ENCODE results near the gene ARHGAP6.
"Not testable (repeated sequence)": the region's sequence is repeated elsewhere in the genome, so short reads cannot be mapped to it uniquely, and the experiment has no call there.

ARHGAP6 gene

DNA sequence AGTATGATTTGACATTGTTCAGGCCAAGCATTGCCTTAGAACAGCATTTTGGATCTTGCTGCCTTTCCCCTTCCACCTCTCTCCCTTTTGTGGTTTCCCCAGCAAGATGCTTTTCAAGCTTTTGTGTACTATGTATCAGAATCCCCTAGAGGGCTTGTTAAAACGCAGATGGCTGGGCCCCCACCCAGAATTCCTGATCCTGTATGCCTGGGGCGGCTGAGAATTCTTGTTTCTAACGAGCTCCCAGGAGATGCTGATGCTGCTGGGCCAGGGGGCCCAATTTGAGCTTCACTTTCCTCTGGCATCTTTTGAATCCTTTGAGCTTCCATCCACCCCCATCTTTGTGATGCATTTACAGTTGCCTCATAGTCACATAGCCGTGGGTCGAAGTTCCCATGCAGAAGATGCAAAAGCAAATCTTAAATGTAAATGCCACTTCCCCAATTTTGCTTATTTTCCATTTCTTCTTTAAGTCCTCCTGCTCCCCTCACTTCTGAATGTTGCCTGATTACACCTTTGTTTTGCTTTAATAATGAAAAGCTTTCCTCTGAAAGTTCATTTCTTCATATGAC is 536.1 kb downstream of the ARHGAP6 start:
- H3K36me3 ChIP-seq (ENCODE audit: control insufficient read depth in 1 of 2, insufficient read depth in 2 of 2, low read length in 2 of 2), result no peaks in the 10 kb centered on the region
- H3K27me3 ChIP-seq (ENCODE audit: low read depth, low read length), result no peaks in the 10 kb centered on the region
- H3K4me1 ChIP-seq (ENCODE audit: control insufficient read depth in 1 of 2, insufficient read depth in 2 of 2, low read length in 2 of 2), result no peaks in the 10 kb centered on the region
- no peaks in the 10 kb centered on the region for H3K9me3 ChIP-seq (ENCODE audit: control insufficient read depth in 1 of 2, low read length in 2 of 2)
- H3K27ac ChIP-seq (ENCODE audit: low read length), result no peak overlapping the region
- H3K4me3 ChIP-seq (ENCODE audit: low read depth in 1 of 2, low read length in 2 of 2), result no peak overlapping the region

DNA sequence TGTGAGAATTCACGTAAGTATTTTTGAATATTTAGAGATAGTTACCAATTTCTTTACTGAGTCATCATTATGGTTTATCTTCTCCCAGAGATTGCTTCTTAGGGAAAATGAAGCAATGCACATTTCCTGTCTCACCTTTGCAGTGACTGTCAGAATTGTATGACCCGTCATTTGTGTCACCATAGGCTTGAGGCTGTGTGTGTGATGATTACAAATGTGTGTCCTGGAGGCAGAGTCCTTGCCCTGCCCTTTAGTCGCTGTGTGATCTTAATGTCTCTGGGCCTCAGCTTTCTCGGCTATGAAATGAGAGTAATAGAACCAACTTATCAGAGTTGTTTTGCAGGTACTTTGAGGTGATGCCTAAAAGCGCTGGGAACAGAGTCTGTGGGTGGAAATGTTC is 540.7 kb downstream of the ARHGAP6 start:
- H3K36me3 ChIP-seq (ENCODE audit: control insufficient read depth in 1 of 2, insufficient read depth in 2 of 2, low read length in 2 of 2), result peaks cover 14 to 16% of the 10 kb centered on the region in 2 donors
- no peaks in the 10 kb centered on the region for H3K9me3 ChIP-seq (ENCODE audit: control insufficient read depth in 1 of 2, low read length in 2 of 2)
- no peaks in the 10 kb centered on the region for H3K27me3 ChIP-seq (ENCODE audit: low read depth, low read length)
- H3K4me3 ChIP-seq (ENCODE audit: low read depth in 1 of 2, low read length in 2 of 2), result no peak overlapping the region
- H3K4me1 ChIP-seq (ENCODE audit: control insufficient read depth in 1 of 2, insufficient read depth in 2 of 2, low read length in 2 of 2), result no peaks in the 10 kb centered on the region
- H3K27ac ChIP-seq (ENCODE audit: low read length), result no peak overlapping the region

DNA sequence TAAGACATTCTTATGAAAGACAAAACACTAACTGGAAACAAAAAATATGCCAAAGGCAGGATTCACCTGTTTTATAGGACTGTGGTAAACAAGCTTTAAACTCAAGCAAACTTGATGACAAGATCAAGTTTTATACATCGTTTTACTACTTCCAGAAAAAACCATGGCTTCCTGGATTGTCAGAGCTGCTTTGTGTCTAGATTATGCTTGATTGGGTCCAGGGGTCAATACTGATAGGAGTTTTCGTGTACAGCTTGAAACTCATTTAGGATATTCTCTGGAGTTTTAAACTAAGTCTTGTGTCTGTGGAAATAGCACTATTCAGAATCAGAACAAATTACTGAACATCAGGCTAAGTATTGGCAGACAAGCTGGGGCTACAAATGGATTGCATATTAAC is 541.6 kb downstream of the ARHGAP6 start:
- H3K9me3 ChIP-seq (ENCODE audit: control insufficient read depth in 1 of 2, low read length in 2 of 2), result no peaks in the 10 kb centered on the region
- no peaks in the 10 kb centered on the region for H3K27me3 ChIP-seq (ENCODE audit: low read depth, low read length)
- H3K4me3 ChIP-seq (ENCODE audit: low read depth in 1 of 2, low read length in 2 of 2), result no peak overlapping the region
- H3K4me1 ChIP-seq (ENCODE audit: control insufficient read depth in 1 of 2, insufficient read depth in 2 of 2, low read length in 2 of 2), result no peaks in the 10 kb centered on the region
- H3K27ac ChIP-seq (ENCODE audit: low read length), result no peak overlapping the region
- H3K36me3 ChIP-seq (ENCODE audit: control insufficient read depth in 1 of 2, insufficient read depth in 2 of 2, low read length in 2 of 2), result peaks cover 20 to 21% of the 10 kb centered on the region in 2 donors

DNA sequence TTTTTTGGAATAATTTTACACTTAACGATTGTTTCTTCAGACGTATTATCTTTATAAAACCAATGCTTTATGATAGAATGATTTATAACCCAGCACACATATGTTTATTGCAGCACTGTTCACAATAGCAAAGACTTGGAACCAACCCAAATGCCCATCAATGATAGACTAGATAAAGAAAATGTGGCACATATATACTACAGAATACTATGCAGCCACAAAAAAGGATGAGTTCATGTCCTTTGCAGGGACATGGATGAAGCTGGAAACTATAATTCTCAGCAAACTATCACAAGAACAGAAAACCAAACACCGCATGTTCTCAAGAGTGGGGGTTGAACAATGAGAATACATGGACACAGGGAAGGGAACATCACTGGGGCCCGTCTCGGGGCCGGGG is 542.6 kb downstream of the ARHGAP6 start:
- not testable (repeated sequence) for H3K4me3 ChIP-seq (ENCODE audit: low read depth in 1 of 2, low read length in 2 of 2); H3K27me3 ChIP-seq (ENCODE audit: low read depth, low read length); H3K9me3 ChIP-seq (ENCODE audit: control insufficient read depth in 1 of 2, low read length in 2 of 2); H3K27ac ChIP-seq (ENCODE audit: low read length); H3K4me1 ChIP-seq (ENCODE audit: control insufficient read depth in 1 of 2, insufficient read depth in 2 of 2, low read length in 2 of 2)
- H3K36me3 ChIP-seq (ENCODE audit: control insufficient read depth in 1 of 2, insufficient read depth in 2 of 2, low read length in 2 of 2), result peaks cover 30 to 31% of the 10 kb centered on the region in 2 donors

DNA sequence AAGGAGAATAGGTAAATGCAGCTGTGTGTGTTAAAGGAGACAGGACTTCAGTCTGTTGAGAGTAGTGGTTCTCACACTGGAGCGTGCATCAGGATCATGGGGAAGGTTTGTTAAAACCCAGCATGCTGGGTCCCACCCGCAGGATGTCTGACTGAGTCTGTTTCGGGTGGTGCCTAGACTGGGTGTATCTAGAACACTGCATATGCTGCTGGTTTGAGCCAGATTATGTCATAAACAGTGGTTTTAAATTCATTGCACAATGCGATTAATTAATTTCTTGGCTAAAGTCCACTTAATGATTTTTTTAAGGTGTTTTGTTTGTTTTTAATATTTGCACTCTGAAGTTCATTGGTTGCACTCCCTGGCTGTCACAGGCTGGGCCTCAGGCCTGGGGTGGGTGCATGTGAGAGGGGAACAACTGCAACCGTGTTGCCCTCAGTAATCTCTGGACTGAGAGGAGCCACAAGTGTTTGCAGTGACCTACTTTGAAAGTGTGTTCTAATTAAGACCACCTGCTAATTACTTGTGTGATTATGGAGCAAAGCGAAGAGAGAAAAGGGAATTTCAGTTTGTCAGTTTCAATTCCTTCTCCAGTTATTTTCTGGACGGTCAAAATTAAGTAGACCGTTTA is 546.3 kb downstream of the ARHGAP6 start:
- no peaks in the 10 kb centered on the region for H3K9me3 ChIP-seq (ENCODE audit: control insufficient read depth in 1 of 2, low read length in 2 of 2)
- no peaks in the 10 kb centered on the region for H3K4me1 ChIP-seq (ENCODE audit: control insufficient read depth in 1 of 2, insufficient read depth in 2 of 2, low read length in 2 of 2)
- H3K27me3 ChIP-seq (ENCODE audit: low read depth, low read length), result no peaks in the 10 kb centered on the region
- H3K36me3 ChIP-seq (ENCODE audit: control insufficient read depth in 1 of 2, insufficient read depth in 2 of 2, low read length in 2 of 2), result peaks cover 61 to 64% of the 10 kb centered on the region in 2 donors
- no peak overlapping the region for H3K4me3 ChIP-seq (ENCODE audit: low read depth in 1 of 2, low read length in 2 of 2)
- H3K27ac ChIP-seq (ENCODE audit: low read length), result no peak overlapping the region

DNA sequence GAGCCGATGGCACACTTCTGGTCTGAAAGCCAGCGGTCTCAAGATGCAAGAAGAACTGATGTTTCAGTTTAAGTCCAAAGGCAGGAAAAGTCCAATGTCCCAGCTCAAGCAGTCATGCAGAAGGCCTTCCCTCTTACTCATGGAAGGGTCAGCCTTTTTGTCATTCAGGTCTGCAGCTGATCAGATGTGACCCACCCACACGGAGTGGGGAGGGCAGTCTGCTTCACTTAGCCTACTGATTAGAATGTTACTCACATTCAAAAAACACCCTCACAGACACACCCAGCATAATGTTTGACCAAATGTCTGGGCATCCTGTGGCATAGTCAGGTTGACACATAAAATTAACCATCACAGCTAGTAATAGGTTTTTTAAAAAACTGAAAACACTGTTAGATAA is 548.0 kb downstream of the ARHGAP6 start:
- Histone ChIP-seq H3K36me3 (ENCODE audit: control insufficient read depth in 1 of 2, insufficient read depth in 2 of 2, low read length in 2 of 2) (peaks cover 61 to 64% of the 10 kb centered on the region in 2 donors), H3K4me3 (ENCODE audit: low read depth in 1 of 2, low read length in 2 of 2) (no peak overlapping the region), H3K9me3 (ENCODE audit: control insufficient read depth in 1 of 2, low read length in 2 of 2) (no peaks in the 10 kb centered on the region), H3K4me1 (ENCODE audit: control insufficient read depth in 1 of 2, insufficient read depth in 2 of 2, low read length in 2 of 2) (peaks cover under 1 to 14% of the 10 kb centered on the region in 2 donors), H3K27me3 (ENCODE audit: low read depth, low read length) (no peaks in the 10 kb centered on the region), H3K27ac (ENCODE audit: low read length) (no peak overlapping the region)

DNA sequence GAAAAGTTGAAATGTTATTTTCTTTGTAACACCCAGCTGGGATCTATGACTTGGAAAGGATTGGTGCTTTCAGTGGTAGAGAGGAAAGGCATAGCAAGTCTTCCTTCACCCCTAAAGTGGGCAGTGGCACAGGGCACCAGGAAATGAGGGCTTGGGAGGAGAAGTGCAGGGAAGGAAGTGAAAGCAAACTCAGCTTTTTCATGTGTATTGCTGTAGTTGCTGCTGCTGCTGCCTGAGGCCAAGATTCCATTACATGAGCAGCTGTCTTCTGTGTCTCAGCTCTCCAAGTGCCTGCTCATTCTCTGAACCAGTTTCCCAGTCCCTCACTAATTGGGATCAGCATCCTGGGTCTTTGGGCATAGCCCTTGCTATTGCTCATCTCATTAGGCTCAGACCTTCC is 552.0 kb downstream of the ARHGAP6 start:
- peaks cover 36 to 39% of the 10 kb centered on the region in 2 donors for H3K36me3 ChIP-seq (ENCODE audit: control insufficient read depth in 1 of 2, insufficient read depth in 2 of 2, low read length in 2 of 2)
- peaks cover 9 to 28% of the 10 kb centered on the region in 2 donors for H3K4me1 ChIP-seq (ENCODE audit: control insufficient read depth in 1 of 2, insufficient read depth in 2 of 2, low read length in 2 of 2)
- H3K4me3 ChIP-seq (ENCODE audit: low read depth in 1 of 2, low read length in 2 of 2), result no peak overlapping the region
- H3K27ac ChIP-seq (ENCODE audit: low read length), result peak overlapping the region; percentile 87
- no peaks in the 10 kb centered on the region for H3K9me3 ChIP-seq (ENCODE audit: control insufficient read depth in 1 of 2, low read length in 2 of 2)
- no peaks in the 10 kb centered on the region for H3K27me3 ChIP-seq (ENCODE audit: low read depth, low read length)

DNA sequence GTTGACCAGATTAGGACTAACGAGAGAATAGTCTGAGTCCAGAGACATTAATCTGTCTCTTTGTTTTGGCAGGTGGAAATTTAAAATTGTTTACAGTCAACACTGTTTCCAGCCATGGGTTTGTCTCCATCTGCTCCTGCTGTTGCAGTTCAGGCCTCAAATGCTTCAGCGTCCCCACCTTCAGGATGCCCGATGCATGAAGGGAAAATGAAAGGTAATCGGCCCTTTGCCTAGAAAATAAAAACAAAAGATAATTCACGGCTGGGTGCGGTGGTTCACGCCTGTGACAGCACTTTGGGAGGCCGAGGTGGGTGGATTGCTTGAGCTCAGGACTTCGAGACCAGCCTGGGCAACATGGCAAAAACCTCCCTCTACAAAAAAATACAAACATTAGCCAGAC is 553.8 kb downstream of the ARHGAP6 start:
- no peaks in the 10 kb centered on the region for H3K9me3 ChIP-seq (ENCODE audit: control insufficient read depth in 1 of 2, low read length in 2 of 2)
- H3K4me3 ChIP-seq (ENCODE audit: low read depth in 1 of 2, low read length in 2 of 2), result peak overlapping the region; percentile 68 to 76
- H3K27ac ChIP-seq (ENCODE audit: low read length), result peak overlapping the region; percentile 87
- H3K36me3 ChIP-seq (ENCODE audit: control insufficient read depth in 1 of 2, insufficient read depth in 2 of 2, low read length in 2 of 2), result peaks cover 22% of the 10 kb centered on the region in 2 donors
- H3K27me3 ChIP-seq (ENCODE audit: low read depth, low read length), result no peaks in the 10 kb centered on the region
- H3K4me1 ChIP-seq (ENCODE audit: control insufficient read depth in 1 of 2, insufficient read depth in 2 of 2, low read length in 2 of 2), result peaks cover 9 to 28% of the 10 kb centered on the region in 2 donors

DNA sequence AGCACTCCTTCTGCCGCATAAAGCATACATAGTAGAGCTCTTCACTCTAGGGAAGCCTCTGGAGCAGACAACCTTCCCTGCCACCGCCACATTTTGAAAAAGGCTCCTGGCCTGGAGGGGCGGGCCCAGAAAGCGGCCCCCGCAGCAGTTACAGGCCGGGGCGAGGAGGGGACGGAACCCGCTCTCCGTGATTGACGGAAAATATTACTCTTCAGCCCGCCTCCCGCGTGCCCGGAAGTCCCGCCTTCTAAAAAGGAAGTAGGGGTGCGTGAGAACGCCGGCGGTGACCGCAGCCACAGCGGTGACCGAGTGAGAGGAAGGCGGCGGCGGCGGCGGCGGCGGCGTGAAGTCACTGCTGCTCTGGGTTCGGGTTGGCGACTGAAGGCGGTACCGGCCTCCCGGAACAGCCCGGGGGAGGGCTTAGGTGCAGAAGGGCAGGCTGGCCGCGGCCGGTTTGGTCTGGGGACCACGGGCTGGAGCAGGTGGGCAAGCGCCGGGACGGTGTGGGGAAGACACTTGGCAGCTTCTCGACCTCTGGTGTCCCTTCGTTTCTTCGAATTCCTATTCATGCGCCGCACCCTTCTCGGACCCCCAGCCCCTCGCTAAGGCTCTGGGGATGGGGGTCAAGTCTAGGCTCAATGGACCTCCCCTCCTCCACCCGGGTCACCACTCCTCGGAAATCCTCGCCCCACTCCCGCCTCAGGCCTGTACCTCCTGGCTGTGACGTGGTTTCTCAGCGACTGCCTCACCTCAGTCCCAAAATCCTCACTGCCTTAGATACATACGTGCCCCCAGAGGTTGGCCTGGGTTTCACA is 554.5 kb downstream of the ARHGAP6 start, which contains the start of gene HCCS:
Gene HCCS, plus strand, starts transcription at position 296 of the 815 bp plus-strand sequence. CDS start 729 bp downstream, outside the sequence.
- H3K36me3 ChIP-seq (ENCODE audit: control insufficient read depth in 1 of 2, insufficient read depth in 2 of 2, low read length in 2 of 2), result peaks cover 15% of the 10 kb centered on the region in 2 donors
- H3K4me1 ChIP-seq (ENCODE audit: control insufficient read depth in 1 of 2, insufficient read depth in 2 of 2, low read length in 2 of 2), result peaks cover 9 to 28% of the 10 kb centered on the region in 2 donors

DNA sequence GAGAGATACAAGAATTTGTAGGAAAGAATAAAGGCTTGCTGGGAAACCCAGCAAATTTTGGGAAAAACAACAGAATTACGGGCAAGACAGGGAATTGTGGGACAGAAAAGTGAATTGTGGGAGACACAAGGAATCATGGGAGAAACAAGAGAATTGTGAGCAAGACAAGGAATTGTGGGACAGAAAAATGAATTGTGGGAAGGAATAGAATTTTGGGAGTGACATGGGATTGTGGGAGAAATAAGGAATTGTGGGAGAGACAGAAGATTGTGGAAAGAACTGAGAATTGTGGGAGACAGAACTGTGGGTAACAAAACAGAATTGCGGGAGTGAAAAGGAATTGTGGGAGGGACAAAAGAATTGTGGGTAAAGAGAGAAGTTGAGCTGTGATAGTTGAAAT is 555.8 kb downstream of the ARHGAP6 start:
- H3K27me3 ChIP-seq (ENCODE audit: low read depth, low read length), result no peaks in the 10 kb centered on the region
- H3K4me1 ChIP-seq (ENCODE audit: control insufficient read depth in 1 of 2, insufficient read depth in 2 of 2, low read length in 2 of 2), result peaks cover 9 to 28% of the 10 kb centered on the region in 2 donors
- H3K9me3 ChIP-seq (ENCODE audit: control insufficient read depth in 1 of 2, low read length in 2 of 2), result no peaks in the 10 kb centered on the region
- H3K27ac ChIP-seq (ENCODE audit: low read length), result no peak overlapping the region
- no peak overlapping the region for H3K4me3 ChIP-seq (ENCODE audit: low read depth in 1 of 2, low read length in 2 of 2)
- peaks cover 3% of the 10 kb centered on the region in 2 donors for H3K36me3 ChIP-seq (ENCODE audit: control insufficient read depth in 1 of 2, insufficient read depth in 2 of 2, low read length in 2 of 2)

More for the DNA sequence above, 554.5 kb downstream of the ARHGAP6 start, which contains the start of gene HCCS:
- H3K27me3 ChIP-seq (ENCODE audit: low read depth, low read length), result no peaks in the 10 kb centered on the region
- peak within 1 kb of the TSS; percentile 68 to 76 for H3K4me3 ChIP-seq (ENCODE audit: low read depth in 1 of 2, low read length in 2 of 2)
- peak within 1 kb of the TSS; percentile 87 for H3K27ac ChIP-seq (ENCODE audit: low read length)
- H3K9me3 ChIP-seq (ENCODE audit: control insufficient read depth in 1 of 2, low read length in 2 of 2), result no peaks in the 10 kb centered on the region

DNA sequence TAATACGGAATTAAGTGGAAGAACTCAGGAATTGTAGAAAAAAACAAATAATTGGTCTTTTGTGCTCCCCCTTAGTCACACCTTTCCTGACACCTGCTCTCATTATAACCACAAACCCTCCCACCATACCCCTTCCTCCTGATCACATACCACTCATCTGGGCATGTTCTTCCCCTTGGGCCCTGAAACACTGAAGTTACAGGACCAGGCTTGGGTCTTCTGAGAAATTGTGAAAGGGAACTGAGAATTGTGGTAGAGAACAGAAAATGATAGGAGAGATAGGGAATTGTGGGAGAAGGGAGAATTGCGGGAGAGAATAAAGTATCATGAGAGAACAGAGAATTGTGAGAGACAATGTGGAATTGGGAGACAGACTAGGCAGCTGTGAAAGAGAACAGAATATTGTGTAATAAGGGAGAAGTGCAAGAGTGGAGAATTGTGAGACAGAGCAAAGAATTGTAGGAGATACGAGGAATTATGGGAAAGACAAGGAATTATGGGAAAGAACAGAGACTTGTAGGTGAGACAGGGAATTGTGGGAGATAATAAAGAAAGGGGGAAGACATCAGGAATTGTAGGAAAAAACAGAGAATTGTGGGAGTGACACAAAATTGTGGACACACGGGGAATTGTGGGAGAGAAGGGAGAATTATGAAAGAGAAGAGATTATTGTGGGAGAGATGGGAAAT is 557.3 kb downstream of the ARHGAP6 start:
- no peak overlapping the region for H3K4me3 ChIP-seq (ENCODE audit: low read depth in 1 of 2, low read length in 2 of 2)
- no peaks in the 10 kb centered on the region for H3K27me3 ChIP-seq (ENCODE audit: low read depth, low read length)
- no peak overlapping the region for H3K27ac ChIP-seq (ENCODE audit: low read length)
- no peaks in the 10 kb centered on the region for H3K36me3 ChIP-seq (ENCODE audit: control insufficient read depth in 1 of 2, insufficient read depth in 2 of 2, low read length in 2 of 2)
- peaks cover 9 to 19% of the 10 kb centered on the region in 2 donors for H3K4me1 ChIP-seq (ENCODE audit: control insufficient read depth in 1 of 2, insufficient read depth in 2 of 2, low read length in 2 of 2)
- no peaks in the 10 kb centered on the region for H3K9me3 ChIP-seq (ENCODE audit: control insufficient read depth in 1 of 2, low read length in 2 of 2)
